Spleen (tissue), 11 donors: ENCODE data around the gene PTGDR2. TPM values are rescaled to one million over a fixed set of nuclear protein-coding genes. Genes with fewer than 3 reads are reported as not detected.

Experiments
- DNase-seq: peaks from one replicate; pipeline ENCODE4 v3.0.0-alpha.2; 2020
- H3K27ac ChIP-seq, 8 donors: fragments of 200-600 bp; sonication (generic) in 7 of 8; 1 replicate in 4 of 8; 2 replicates in 4 of 8; pipeline versions ENCODE4 v1.5.0 to v1.8.0; 2016 to 2021; ENCODE audit warnings: inconsistent platforms in 4 of 8, mild to moderate bottlenecking in 4 of 8, moderate library complexity in 1 of 8
- H3K27me3 ChIP-seq, 7 donors: fragments of 200-600 bp; sonication (generic) in 6 of 7; replicated peaks in 1 of 7; 1 replicate in 4 of 7; 2 replicates in 3 of 7; pipeline versions ENCODE4 v1.5.0 to v1.8.0; 2016 to 2021; ENCODE audit warnings: inconsistent platforms in 3 of 7, mild to moderate bottlenecking in 1 of 7
- H3K36me3 ChIP-seq, 6 donors: fragments of 200-600 bp; sonication (generic) in 5 of 6; 1 replicate in 4 of 6; 2 replicates in 2 of 6; pipeline versions ENCODE4 v1.5.0 to v1.8.0; 2016 to 2021; ENCODE audit warnings: inconsistent platforms in 2 of 6
- H3K4me1 ChIP-seq, 6 donors: fragments of 200-600 bp; sonication (generic) in 5 of 6; 1 replicate in 3 of 6; 2 replicates in 3 of 6; pipeline versions ENCODE4 v1.5.0 to v1.8.0; 2016 to 2021; ENCODE audit warnings: inconsistent platforms in 3 of 6
- H3K4me3 ChIP-seq, 8 donors: fragments of 200-600 bp; sonication (generic) in 7 of 8; 1 replicate in 4 of 8; 2 replicates in 4 of 8; pipeline versions ENCODE4 v1.5.0 to v1.8.0; 2016 to 2021; ENCODE audit warnings: inconsistent platforms in 4 of 8, mild to moderate bottlenecking in 4 of 8, moderate library complexity in 2 of 8
- H3K9me3 ChIP-seq, 8 donors: fragments of 200-600 bp; sonication (generic) in 7 of 8; 1 replicate in 4 of 8; 2 replicates in 4 of 8; pipeline versions ENCODE4 v1.5.0 to v1.8.0; 2016 to 2021; ENCODE audit warnings: inconsistent platforms in 4 of 8
- CTCF ChIP-seq, 11 experiments: fragments of 200-600 bp in 7 of 11; fragments of 450-650 bp in 4 of 11; sonication (generic) in 4 of 11; IDR thresholded peaks in 8 of 11; conservative IDR thresholded peaks in 3 of 11; 1 replicate in 7 of 11; 2 replicates in 4 of 11; pipeline versions ENCODE4 v1.4.0 to v1.8.0; 2016 to 2021; ENCODE audit warnings: antibody characterized with exemption in 11 of 11, inconsistent platforms in 4 of 11, mild to moderate bottlenecking in 1 of 11
- POLR2A ChIP-seq, 3 donors: fragments of 450-650 bp; IDR thresholded peaks; one replicate each; pipeline ENCODE4 v1.5.1; 2017; ENCODE audit warnings: antibody characterized with exemption in 3 of 3, mild to moderate bottlenecking in 1 of 3
- POLR2AphosphoS5 ChIP-seq, 3 donors: sonication (generic); formaldehyde crosslinking; IDR thresholded peaks; one replicate each; pipeline ENCODE4 v1.5.1; 2017; ENCODE audit warnings: antibody characterized with exemption in 3 of 3
- WGBS, 5 donors: extraction: QIAGEN DNeasy Blood & Tissue Kit in 3 of 5; methylation state at CpG; one replicate each; pipeline versions ENCODE4 v1.1.5 to v1.1.7; 2013 to 2018; 5-methylcytosine and 5-hydroxymethylcytosine counted together
- intact Hi-C: fragments of 100-400 bp; cut with DNase I; formaldehyde crosslinking; loops from one replicate; pipeline ENCODE4 v1.15.0; 2023; ENCODE audit warnings: low total_unique reads
- polyA plus RNA-seq, 3 donors: library from polyadenylated mRNA; stranded (reverse); fragments of 200-250 nt; gene quantifications; one replicate each; pipeline ENCODE4 v1.2.1, GENCODE V29; 2013
- total RNA-seq, 7 donors: library from RNA; depleted of rRNA in 3 of 7; stranded (reverse); fragments of >200 nt in 3 of 7; fragmentation: NEBNext Ultra II Directional in 4 of 7; extraction: Animal tissue kit (Norgen Biotek cat#: 25700) in 4 of 7; gene quantifications; one replicate each; pipeline versions ENCODE4 v1.1.0 to v1.2.1, GENCODE V29; 2016 to 2021
- donor health status: healthy with polysubstance abuse.
- donor health status: DM: no; HTN: no; CAD: no; lungs with moderate emphysema.
- donor health status: DM: no; HTN: no; CAD: no.
- donor health status: Bipolar disorder and iron deficiency.
- donor health status: healthy.
- donor health status: DM: no; HTN: no; CAD: no.
- donor health status: DM: yes; HTN: yes; CAD: no.

PTGDR2 gene
- total and polyA plus RNA-seq, 10 donors = 0.10 to 1.1 (median 0.26) TPM; not detected in 1

GRCh38 chr11:60809249-60809648 lies 46.5 kb downstream of the PTGDR2 start:
- peaks cover 0 to 18% (median 0%) of the 10 kb centered on the region in 7 donors for H3K27me3 ChIP-seq
- 53 to 75% (median 60%) methylated on average over 3 of the region's 3 CpGs for WGBS, 5 donors
- intact Hi-C loops = no loop called here
- H3K4me3 ChIP-seq = no peak overlapping the region
- TF ChIP-seq POLR2AphosphoS5 (IDR thresholded peaks at IDR 0.05) = no peak
- no peak for TF ChIP-seq POLR2A (IDR thresholded peaks at IDR 0.05)
- TF ChIP-seq CTCF (IDR thresholded peaks at IDR 0.05 in 8 of 11, conservative IDR thresholded peaks at IDR 0.05 in 3 of 11) = no peak
- peaks cover 0 to 7% (median 0%) of the 10 kb centered on the region in 6 donors for H3K4me1 ChIP-seq
- no peak overlapping the region for H3K27ac ChIP-seq
- DNase-seq = no peak
- H3K36me3 ChIP-seq = no peaks in the 10 kb centered on the region
- no peaks in the 10 kb centered on the region for H3K9me3 ChIP-seq

- Histone ChIP-seq H3K27ac (no peak overlapping the region), H3K4me1 (no peaks in the 10 kb centered on the region), H3K4me3 (no peak overlapping the region), H3K27me3 (peaks cover 0 to 24% (median 0%) of the 10 kb centered on the region in 7 donors), H3K36me3 (no peaks in the 10 kb centered on the region), H3K9me3 (no peaks in the 10 kb centered on the region)
- intact Hi-C loops = no loop called here
- 71 to 82% (median 79%) methylated on average over 7 of the region's 7 CpGs for WGBS, 5 donors
- TF ChIP-seq POLR2A (IDR thresholded peaks at IDR 0.05) (no peak), CTCF (IDR thresholded peaks at IDR 0.05 in 8 of 11, conservative IDR thresholded peaks at IDR 0.05 in 3 of 11) (no peak), POLR2AphosphoS5 (IDR thresholded peaks at IDR 0.05) (no peak)
- DNase-seq = no peak
Measured at GRCh38 chr11:60803273-60803936, 52.3 kb downstream of the PTGDR2 start.

GRCh38 chr11:60801194-60801593 lies 54.6 kb downstream of the PTGDR2 start:
- intact Hi-C loops = no loop called here
- Histone ChIP-seq H3K4me3 (no peak overlapping the region), H3K36me3 (no peaks in the 10 kb centered on the region), H3K4me1 (no peaks in the 10 kb centered on the region), H3K27ac (no peak overlapping the region), H3K27me3 (peaks cover 0 to 29% (median 0%) of the 10 kb centered on the region in 7 donors), H3K9me3 (peaks cover 0 to 5% (median 0%) of the 10 kb centered on the region in 8 donors)
- DNase-seq = no peak
- no peak for TF ChIP-seq CTCF (IDR thresholded peaks at IDR 0.05 in 8 of 11, conservative IDR thresholded peaks at IDR 0.05 in 3 of 11)
- TF ChIP-seq POLR2A (IDR thresholded peaks at IDR 0.05) = no peak
- TF ChIP-seq POLR2AphosphoS5 (IDR thresholded peaks at IDR 0.05) = no peak
- 88 to 94% (median 90%) methylated on average over 10 of the region's 10 CpGs for WGBS, 5 donors

Other genes starting within 250 kb of the PTGDR2 start
- not detected for gene MS4A8, start 156.3 kb downstream of the PTGDR2 start, total RNA-seq
- gene MS4A8, start 156.3 kb downstream of the PTGDR2 start, polyA plus RNA-seq = under 1 TPM in 1 of 3 donors, not detected in 2; 0.19 TPM
- gene MS4A18, start 131.2 kb downstream of the PTGDR2 start, total RNA-seq = not detected
- gene MS4A18, start 131.2 kb downstream of the PTGDR2 start, polyA plus RNA-seq = not detected
- gene MS4A15, start 99.1 kb downstream of the PTGDR2 start, total RNA-seq = not detected
- not detected for gene MS4A15, start 99.1 kb downstream of the PTGDR2 start, polyA plus RNA-seq
- gene MS4A10, start 70.6 kb downstream of the PTGDR2 start, total RNA-seq = not detected
- not detected for gene MS4A10, start 70.6 kb downstream of the PTGDR2 start, polyA plus RNA-seq
- 10 to 100 TPM in 6 of 7 donors, 1 to 10 TPM in 1; 8.3 to 21.6 (median 11.3) TPM for gene CCDC86, start 13.8 kb downstream of the PTGDR2 start, total RNA-seq
- gene CCDC86, start 13.8 kb downstream of the PTGDR2 start, polyA plus RNA-seq = 10 to 100 TPM in 2 of 3 donors, 1 to 10 TPM in 1; 7.6 to 15.4 (median 13.3) TPM
- gene ZP1, start 11.6 kb upstream of the PTGDR2 start, total RNA-seq = not detected
- gene ZP1, start 11.6 kb upstream of the PTGDR2 start, polyA plus RNA-seq = under 1 TPM in 2 of 3 donors, not detected in 1; 0.05 to 0.07 TPM
- 10 to 100 TPM; 58.7 to 81.1 (median 73.4) TPM for gene PRPF19, start 50.6 kb upstream of the PTGDR2 start, total RNA-seq
- gene PRPF19, start 50.6 kb upstream of the PTGDR2 start, polyA plus RNA-seq = 10 to 100 TPM; 65.2 to 76.7 (median 66.4) TPM
- gene TMEM109, start 58.2 kb upstream of the PTGDR2 start, total RNA-seq = 100 to 1,000 TPM in 6 of 7 donors, 10 to 100 TPM in 1; 82.1 to 125 (median 109) TPM
- 10 to 100 TPM; 53.6 to 84.7 (median 84.5) TPM for gene TMEM109, start 58.2 kb upstream of the PTGDR2 start, polyA plus RNA-seq
- gene TMEM132A, start 68.5 kb upstream of the PTGDR2 start, total RNA-seq = 10 to 100 TPM in 4 of 7 donors, 1 to 10 TPM in 3; 5.6 to 15.6 (median 13.0) TPM
- 10 to 100 TPM in 1 of 3 donors, 1 to 10 TPM in 2; 5.7 to 11.4 (median 7.1) TPM for gene TMEM132A, start 68.5 kb upstream of the PTGDR2 start, polyA plus RNA-seq
- 100 to 1,000 TPM in 4 of 7 donors, 10 to 100 TPM in 3; 62.9 to 133 (median 114) TPM for gene SLC15A3, start 96.2 kb upstream of the PTGDR2 start, total RNA-seq
- gene SLC15A3, start 96.2 kb upstream of the PTGDR2 start, polyA plus RNA-seq = 100 to 1,000 TPM in 2 of 3 donors, 10 to 100 TPM in 1; 83.8 to 139 (median 115) TPM
- 10 to 100 TPM; 13.4 to 47.6 (median 31.4) TPM for gene CD6, start 115.7 kb upstream of the PTGDR2 start, total RNA-seq
- 10 to 100 TPM; 10.9 to 21.8 (median 20.3) TPM for gene CD6, start 115.7 kb upstream of the PTGDR2 start, polyA plus RNA-seq
- gene CD5, start 246.5 kb upstream of the PTGDR2 start, total RNA-seq = 10 to 100 TPM in 6 of 7 donors, 1 to 10 TPM in 1; 9.2 to 27.4 (median 18.3) TPM
- gene CD5, start 246.5 kb upstream of the PTGDR2 start, polyA plus RNA-seq = 1 to 10 TPM; 2.7 to 6.3 (median 4.9) TPM